HG03025 (cell line): ENCODE measurements around the gene MRPS16.

Source experiments
- ATAC-seq: cut with Tn5 transposase; IDR thresholded peaks from one replicate; pipeline ENCODE4 v1.9.1; 2021; ENCODE audit warnings: mild to moderate bottlenecking, moderate library complexity; ENCODE audit not compliant: unreplicated experiment, low FRiP score

The MRPS16 gene

GRCh38 chr10:73244866-73245477, 7.5 kb downstream of the MRPS16 start:
- ATAC-seq, result no peak

GRCh38 chr10:73239908-73240307, 12.5 kb downstream of the MRPS16 start:
- ATAC-seq, result no peak

DNA sequence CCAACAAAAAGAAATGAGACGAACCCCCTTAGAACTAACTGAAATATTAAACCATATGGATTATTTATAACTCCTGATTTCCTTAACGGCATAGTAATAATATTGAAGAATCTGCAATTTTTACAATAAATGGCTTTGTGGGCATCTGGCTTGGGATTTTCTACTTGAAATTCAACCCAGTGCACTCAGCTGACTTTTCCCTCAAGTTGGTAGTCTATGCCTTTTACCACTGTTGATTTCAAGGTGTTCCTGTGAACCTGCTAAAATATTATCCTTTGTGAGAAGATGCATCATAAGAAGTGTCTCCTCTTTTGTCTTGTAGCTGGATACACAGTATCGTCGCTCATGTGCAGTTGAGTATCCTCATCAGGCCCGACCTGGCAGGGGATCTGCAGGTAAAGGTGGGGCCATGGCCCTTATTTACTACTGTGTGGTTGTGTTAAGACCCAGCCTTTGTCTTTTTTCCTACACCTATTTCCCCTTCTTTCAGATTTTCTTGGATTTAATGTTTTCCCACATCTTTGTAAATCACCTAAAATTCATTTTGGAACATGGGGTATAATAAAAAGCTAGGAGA, 13.4 kb downstream of the MRPS16 start:
- ATAC-seq, result no peak

DNA sequence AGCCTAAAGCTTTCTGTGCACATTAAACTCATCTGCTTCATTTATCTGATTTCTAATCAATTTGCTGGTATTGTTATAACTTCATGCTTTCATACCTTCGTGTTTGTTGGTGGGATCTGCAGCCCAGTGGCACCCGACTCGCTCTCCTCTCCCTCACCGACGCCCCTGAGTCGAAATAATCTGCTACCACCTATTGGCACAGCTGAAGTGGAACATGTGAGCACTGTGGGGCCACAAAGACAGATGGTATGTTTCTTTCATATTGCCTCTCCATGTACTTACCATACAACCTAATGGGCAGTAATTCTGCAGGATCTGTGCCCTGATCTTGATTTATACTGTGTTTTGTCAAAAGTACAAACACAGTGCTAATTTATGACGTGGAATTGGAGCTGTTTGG, 17.7 kb downstream of the MRPS16 start:
- no peak for ATAC-seq

DNA sequence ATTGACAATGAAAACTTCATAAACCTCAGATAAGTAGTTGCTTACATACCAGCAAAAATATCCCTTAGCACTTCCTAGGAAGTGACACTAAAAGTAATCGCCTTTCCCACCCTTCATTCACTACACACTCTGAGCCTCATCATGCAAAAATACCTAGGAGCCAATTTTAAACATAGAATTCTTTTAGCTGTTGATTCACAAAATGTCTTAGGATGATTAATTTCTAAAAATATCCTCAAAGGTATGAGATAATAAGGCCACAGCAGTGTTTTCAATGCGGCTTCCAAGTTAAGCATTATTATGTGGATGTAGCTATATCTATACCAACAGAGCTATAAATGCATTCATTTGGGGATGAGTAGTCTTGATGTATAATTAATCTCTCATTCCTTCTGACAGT, 18.6 kb downstream of the MRPS16 start:
- no peak for ATAC-seq

DNA sequence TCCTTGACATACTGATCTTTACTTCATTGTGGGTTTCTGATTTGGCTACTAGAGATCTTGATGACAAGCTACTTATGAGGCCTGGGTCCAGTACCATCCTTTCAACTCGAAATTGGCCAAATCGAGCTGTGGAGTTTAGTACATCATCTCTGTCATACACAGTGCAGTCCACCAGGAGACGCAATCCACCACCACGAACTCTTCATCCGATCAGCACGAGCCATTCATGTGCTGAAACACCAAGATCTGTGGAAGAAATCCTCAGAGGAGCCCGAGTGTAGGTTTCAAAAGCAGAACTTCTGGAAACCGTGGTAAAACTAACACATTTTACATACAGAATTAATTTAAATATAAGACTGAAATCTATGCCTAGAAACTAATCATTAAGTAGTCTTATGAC, 19.6 kb downstream of the MRPS16 start:
- no peak for ATAC-seq

DNA sequence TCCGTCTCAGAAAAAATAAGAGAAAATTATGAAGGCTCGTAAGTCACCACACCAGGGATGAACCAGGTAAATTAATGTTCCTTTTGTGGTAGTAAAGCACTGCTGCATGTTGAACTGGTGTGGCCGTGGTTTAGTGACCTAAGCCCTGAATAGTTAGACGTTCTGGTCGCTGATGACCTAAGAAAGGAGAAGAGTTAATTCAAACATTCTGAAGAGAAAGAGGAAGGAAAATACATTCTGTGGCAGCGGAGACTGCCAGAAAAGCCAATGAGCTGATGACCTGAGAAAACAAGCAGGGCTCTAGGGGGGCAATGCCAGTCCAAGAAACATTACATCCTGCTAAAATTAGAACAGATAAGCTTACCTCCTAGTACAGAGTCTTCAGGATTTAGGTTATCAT, 22.9 kb downstream of the MRPS16 start:
- no peak for ATAC-seq

GRCh38 chr10:73228247-73228646, 24.2 kb downstream of the MRPS16 start:
- ATAC-seq, result no peak

DNA sequence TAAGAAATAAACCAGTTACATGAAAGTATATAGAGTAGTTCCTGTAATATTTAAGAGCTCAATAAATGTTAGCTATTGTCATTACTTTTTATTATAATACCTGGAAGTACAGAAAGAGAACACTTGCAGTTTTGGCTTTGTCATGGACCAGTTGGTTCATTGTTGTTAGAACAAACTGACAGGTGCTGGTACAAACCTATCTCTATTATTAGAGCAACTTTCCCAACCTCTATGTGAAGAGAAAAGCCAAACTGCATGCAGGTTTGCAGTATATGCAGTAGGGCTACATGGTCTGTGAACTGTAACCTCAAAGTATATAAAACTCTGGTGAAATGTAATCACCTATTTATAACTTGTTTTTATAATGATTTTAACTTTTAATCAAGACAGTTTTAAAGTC, 25.8 kb downstream of the MRPS16 start:
- ATAC-seq, result no peak

GRCh38 chr10:73225518-73225917, 26.9 kb downstream of the MRPS16 start:
- no peak for ATAC-seq

GRCh38 chr10:73220989-73221388, 31.5 kb downstream of the MRPS16 start:
- ATAC-seq, result no peak

DNA sequence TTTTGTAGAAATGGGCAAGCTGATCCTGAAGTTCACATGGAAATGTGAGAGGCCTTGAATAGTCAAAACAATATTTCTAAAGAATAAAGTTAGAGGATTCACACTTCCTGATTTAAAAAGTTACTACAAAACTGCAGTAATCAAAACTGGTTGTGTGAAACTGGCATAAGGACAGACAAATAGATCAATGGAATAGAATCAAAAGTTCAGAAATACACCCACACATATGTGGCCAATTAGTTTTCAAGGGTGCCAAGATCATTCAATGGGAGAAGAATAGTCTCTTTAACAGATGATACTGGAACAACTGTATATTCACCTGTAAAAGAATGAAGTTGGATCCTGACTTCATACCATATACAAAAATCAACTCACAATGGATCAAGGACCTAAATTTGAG, 33.1 kb downstream of the MRPS16 start:
- ATAC-seq, result no peak

- ATAC-seq, result no peak
These were observed 33.8 kb downstream of the MRPS16 start for GRCh38 chr10:73218431-73219191.

- no peak for ATAC-seq
These were observed 34.8 kb downstream of the MRPS16 start for GRCh38 chr10:73217628-73218027.

- ATAC-seq, result no peak
These were observed 36.7 kb downstream of the MRPS16 start for GRCh38 chr10:73215749-73216148.

GRCh38 chr10:73211106-73211811, 41.2 kb downstream of the MRPS16 start:
- ATAC-seq, result no peak

DNA sequence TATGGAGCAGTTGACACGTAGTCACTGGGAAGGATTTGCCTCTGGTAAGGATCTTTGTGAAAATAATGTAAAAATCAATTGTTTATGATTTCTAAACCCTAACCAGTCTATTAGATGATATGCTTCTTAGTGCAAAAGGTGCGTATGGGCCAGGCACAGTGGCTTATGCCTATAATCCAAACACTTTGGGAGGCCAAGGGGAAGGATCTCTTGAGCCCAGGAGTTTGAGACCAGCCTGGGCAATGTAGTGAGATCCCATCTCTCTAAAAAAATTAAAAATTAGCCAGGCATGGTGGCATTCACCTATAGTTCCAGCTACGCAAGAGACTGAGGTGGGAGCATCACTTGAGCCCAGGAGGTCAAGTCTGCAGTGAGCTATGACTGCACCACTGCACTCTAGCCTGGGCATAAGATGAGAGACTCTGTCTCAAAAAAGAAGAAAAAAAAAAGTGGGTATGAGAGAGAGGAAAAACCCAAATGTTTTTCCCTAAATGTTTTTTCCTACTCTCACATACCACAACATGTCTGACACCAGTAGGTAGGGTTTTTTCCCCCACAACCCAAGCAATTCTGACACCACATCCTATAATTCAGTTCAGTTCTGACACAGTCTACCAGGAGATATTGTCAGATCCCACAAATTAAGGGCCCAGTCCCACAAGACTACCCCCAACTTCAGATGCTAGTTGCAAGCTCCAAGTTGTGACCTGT, 41.9 kb downstream of the MRPS16 start:
- ATAC-seq, result no peak

GRCh38 chr10:73209705-73210104, 42.7 kb downstream of the MRPS16 start:
- ATAC-seq, result no peak

DNA sequence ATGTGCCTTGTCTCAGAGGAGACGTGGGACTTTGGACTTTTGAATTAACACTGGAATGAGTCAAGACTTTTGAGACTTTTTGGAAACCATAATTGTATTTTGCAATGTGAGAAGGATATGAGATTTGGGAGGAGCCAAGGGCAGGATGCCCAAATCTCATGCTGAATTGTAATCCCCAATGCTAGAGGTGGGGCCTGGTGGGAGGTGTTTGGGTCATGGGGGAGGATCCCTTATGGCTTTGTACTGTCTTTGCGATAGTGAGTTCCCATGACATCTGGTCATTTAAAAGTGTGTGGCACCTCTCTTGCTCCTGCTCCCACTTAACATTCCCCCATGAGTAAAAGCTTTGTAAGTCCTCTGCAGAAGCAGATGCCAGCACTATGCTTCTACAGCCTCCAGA, 44.6 kb downstream of the MRPS16 start:
- no peak for ATAC-seq

GRCh38 chr10:73206385-73206784, 46.1 kb downstream of the MRPS16 start:
- ATAC-seq, result no peak

DNA sequence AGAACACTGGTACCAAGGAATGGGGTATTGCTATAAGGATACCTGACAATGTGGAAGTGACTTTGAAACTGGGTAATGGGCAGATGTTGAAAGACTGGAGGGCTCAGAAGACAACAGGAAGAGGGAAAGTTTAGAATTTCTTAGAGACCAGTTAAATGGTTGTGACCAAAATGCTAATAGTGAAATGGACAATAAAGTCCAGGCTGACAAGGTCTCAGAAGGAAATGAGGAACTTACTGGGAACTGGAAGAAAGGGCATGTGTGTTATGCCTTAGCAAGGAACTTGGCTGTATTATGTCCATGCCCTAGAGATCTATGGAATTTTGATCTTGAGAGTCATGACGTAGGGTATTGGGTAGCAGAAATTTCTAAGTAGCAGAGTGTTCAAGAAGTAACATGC, 46.6 kb downstream of the MRPS16 start:
- ATAC-seq, result no peak
